ENCODE data around the gene TAS1R2.
"Not testable (repeated sequence)": the region's sequence is repeated elsewhere in the genome, so short reads cannot be mapped to it uniquely, and the experiment has no call there.

The TAS1R2 gene

GRCh38 chr1:18901147-18901951 is 41.9 kb upstream of the TAS1R2 start:
- no peak for TF ChIP-seq CTCF (IDR thresholded peaks at IDR 0.05; ENCODE audit: insufficient read depth, missing control alignments)
- FAIRE-seq (no peak), DNase-seq (ENCODE audit: insufficient read length, low spot score) (no peak)

GRCh38 chr1:18900303-18900841 is 40.9 kb upstream of the TAS1R2 start:
- DNase-seq (ENCODE audit: insufficient read length, low spot score), result no peak
- no peak for TF ChIP-seq CTCF (IDR thresholded peaks at IDR 0.05; ENCODE audit: insufficient read depth, missing control alignments)
- no peak for FAIRE-seq

- no peak for FAIRE-seq
- no peak for TF ChIP-seq CTCF (IDR thresholded peaks at IDR 0.05; ENCODE audit: insufficient read depth, missing control alignments)
- DNase-seq (ENCODE audit: insufficient read length, low spot score), result no peak
These were observed 40.0 kb upstream of the TAS1R2 start for GRCh38 chr1:18899363-18900049.

- no peak for DNase-seq (ENCODE audit: insufficient read length, low spot score)
- FAIRE-seq, result no peak
- no peak for TF ChIP-seq CTCF (IDR thresholded peaks at IDR 0.05; ENCODE audit: insufficient read depth, missing control alignments)
These were observed 39.1 kb upstream of the TAS1R2 start for GRCh38 chr1:18898567-18898966.

- no peak for TF ChIP-seq CTCF (IDR thresholded peaks at IDR 0.05; ENCODE audit: insufficient read depth, missing control alignments)
- FAIRE-seq (no peak), DNase-seq (ENCODE audit: insufficient read length, low spot score) (no peak)
These were observed 35.9 kb upstream of the TAS1R2 start for GRCh38 chr1:18895317-18895716.

GRCh38 chr1:18893120-18893519 is 33.7 kb upstream of the TAS1R2 start:
- FAIRE-seq (no peak), DNase-seq (ENCODE audit: insufficient read length, low spot score) (no peak)
- no peak for TF ChIP-seq CTCF (IDR thresholded peaks at IDR 0.05; ENCODE audit: insufficient read depth, missing control alignments)

- not testable (repeated sequence) for FAIRE-seq; DNase-seq (ENCODE audit: insufficient read length, low spot score)
These were observed 32.4 kb upstream of the TAS1R2 start for GRCh38 chr1:18891858-18892257.
